HG02588 (cell line): ENCODE data around the gene FRS3.

Experiments
- ATAC-seq: cut with Tn5 transposase; IDR thresholded peaks from one replicate; pipeline ENCODE4 v1.9.1; 2021; ENCODE audit warnings: mild to moderate bottlenecking, moderate library complexity; ENCODE audit not compliant: unreplicated experiment

Gene FRS3

DNA sequence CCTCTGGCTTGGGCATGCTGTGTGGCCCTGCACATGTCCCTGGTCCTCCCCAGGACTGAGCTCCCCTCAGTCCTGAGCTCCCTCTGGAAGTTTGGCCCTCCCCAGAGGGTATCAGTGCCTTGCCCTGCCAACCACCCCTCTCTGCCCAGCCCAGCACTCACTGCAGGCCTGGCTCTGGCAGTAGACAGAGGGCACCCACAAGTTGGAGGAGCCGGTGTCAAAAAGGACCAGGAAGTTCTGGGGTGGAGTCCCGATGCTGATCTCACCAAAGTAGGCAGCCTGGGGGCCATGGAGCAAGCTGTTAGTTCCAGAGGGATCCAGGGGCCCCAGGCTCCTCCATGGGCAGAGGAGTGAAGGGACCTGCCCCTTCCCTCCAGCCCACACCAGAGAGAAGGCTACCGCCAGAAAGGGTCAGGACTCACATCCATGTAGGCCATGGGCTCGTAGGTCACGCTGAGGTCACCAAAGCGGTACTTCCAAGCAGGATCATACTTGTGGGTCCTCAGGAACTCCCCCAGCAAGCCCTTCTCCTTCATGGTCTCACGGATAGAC is 35.4 kb downstream of the FRS3 start:
- no peak for ATAC-seq

DNA sequence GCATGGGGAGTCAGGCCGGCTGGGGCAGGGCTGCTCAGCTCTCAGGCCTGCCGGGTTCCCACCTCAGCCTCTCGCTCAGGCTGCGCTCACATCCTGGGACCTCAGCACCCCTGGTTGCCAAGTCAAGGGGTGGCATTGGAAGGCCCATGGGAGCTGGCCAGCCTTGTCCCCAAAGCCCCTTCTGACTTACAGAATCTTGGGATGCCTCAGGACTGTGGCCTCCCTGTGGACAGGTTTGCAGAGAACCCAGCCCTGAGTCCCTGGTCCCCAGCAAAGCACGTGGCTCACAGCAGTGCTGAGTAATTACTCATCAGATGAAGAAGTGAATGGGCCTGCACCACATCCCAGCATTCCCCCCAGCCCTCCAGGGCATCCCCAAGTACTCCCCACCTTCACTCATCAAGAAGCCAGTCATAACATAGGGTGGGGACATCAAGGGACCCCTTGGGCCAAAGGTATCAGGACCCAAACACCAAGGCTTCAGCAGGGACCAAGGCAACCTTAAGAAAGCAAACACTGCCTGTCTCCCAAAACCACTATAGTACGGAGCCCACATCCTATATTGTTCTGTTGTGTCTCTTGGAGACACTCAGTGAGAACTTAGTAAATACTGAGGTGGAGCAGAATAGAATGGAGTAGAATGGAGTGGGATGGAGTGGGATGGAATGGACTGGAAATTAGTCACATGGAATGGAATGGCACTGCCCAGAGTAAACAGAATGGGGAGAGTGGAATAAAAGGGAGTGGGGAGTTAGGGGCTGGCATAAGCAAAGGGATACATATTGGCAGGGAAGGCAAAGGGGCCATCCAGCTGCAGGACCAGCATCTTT is 36.1 kb downstream of the FRS3 start:
- no peak for ATAC-seq

DNA sequence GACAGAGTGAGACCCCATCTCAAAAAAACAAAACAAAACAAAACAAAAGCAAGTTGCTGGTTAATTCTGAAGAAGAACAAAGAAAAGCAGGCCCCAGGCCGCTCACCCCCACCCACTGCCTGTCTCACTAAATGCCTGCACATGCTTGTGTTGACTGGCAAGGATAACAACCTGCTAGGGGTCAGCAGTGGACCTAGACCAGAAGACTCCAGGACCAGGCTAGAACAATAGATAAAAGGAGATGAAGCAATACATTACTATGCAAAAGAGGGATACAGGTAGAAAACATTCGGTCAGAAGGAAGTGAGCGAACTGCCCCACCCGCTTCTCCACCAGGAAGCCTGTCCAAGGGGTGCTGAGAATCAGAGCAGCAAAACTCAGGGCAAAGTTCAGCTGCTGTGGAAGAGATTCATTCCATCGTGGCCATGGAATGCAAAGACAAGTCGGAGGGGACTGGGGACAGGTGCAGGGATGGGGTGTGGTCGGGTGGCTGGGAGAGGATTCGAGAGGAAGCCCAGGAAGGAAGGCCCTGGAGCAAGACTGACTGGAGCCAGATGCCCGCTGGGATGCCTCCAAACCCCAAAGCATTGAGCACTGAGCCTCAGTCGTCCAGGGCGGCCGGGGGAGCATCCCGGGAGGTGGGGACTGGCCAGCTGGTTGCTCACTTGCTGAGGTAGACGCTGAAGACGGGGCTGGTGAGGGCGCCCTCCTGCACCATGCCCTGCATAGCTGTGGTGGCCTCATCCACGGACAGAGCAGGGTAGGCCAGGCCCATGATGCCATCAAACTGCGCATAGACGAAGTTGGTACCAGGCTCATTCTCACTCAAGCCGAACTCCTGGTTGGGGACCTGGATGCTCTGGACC is 37.8 kb downstream of the FRS3 start:
- ATAC-seq, result no peak

DNA sequence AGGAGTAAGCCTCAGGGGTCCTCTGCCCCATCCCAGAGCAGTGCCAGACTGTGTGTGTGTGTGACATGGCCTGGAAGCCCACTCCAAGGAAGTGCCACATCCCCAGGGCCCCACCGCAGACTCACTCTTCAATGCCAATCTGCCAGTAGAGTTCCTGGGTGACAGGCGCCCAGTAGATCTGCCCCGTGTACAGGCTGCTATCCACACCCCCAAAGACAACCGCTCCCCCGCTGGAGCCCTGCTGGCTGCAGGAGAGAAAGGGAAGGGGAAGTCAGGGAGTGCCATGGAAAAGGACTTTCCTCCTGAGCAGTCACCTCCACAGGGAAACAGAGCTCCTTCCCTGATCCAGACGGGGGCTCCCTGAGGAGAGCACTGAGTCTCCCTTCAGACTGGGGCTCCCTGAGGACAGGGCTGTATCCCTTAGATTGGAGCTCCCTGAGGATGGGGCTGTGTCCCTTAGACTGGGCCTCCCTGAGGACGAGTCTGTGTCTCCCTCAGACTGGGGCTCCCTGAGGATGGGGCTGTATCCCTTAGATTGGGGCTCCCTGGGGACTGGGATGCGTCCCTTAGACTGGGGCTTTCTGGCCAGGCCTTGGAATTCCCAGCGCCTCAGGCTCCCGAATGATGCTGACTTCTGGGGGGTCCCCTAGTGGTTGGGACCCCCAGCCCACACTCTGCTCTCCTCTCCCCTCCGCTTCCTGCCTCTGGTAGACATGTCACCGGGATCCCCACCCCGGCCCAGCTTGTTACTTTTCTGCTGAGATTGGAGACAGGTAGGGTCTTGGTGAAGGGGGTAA is 39.1 kb downstream of the FRS3 start:
- no peak for ATAC-seq

DNA sequence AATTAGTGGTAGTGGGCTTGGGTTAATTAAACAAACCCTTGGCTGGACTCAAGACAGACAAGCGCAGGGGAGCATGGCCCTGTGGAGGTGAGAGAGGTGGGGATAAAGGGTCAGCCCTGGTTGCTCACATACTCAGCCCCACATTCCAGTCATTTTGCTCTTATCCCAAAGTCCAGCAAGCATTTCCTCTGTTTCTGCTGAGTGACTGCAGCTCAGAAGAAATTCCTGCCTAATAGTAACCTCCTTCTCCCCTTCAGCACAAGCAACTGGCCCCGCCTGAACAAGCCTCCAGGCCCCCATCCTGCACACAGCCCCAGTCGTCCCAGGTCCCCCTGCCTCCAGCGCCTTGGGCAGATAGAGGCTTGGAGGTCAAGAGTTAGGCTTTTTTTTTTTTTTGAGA is 40.7 kb downstream of the FRS3 start:
- no peak for ATAC-seq

DNA sequence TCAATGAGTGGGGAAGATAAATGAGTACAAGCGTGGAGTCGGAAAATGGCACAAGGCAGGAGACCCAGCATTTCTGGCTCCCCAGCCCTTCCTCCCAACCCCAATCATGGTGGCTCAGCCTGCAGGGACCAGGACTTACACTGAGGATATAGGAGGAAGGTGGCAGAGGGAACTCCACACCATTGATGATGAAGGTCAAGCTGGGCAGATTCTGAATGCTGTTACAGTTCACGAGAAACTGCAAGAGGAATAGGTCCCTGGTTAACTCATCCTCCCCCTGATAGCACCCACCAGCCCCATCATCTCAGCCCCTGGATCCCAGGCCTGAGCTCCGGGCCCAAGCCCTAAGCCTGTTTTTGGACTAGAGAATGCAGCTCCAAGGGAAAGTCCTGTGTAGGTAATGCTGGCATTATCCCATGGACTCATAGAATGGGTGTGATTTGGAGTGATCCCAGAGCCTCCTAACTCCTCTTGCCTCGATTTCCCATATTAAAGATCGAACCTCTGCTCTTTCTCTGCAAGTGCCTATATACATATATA is 42.0 kb downstream of the FRS3 start:
- no peak for ATAC-seq

DNA sequence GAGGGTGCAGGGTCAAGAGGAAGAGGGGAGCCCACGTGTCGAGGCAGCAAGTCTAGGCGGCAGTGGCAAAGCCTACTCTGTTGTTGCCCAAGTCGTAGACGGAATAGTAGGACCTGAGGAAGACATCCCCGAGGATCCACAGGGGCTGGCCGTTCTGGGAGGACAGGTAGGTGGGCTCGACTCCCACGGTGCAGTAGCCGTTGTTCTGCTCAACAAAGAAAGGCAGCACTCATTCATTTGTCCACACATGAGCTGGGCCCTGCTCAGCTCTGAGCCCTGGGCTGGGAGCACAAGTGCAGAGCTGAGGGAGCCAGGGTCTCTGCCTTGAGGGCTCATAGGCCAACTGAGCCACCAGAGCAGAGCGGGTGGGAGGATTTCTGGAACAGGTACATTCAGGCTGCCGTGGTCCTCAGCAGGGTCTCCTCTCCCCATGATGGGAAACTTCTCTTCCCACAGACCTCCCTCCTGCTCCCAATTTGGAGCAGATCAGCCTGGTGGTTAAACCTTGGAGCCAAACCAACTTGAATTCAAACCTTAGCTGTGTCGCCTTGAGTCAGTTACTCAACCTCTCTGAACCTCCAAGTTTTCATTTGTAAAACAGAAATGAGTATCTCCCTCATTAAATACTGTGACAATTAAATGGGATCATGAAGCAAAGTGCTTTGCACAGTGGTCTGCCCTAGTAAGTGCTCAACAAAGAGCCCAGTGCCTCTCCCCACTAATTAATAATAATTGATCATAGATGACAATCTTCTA is 42.7 kb downstream of the FRS3 start:
- ATAC-seq, result no peak

DNA sequence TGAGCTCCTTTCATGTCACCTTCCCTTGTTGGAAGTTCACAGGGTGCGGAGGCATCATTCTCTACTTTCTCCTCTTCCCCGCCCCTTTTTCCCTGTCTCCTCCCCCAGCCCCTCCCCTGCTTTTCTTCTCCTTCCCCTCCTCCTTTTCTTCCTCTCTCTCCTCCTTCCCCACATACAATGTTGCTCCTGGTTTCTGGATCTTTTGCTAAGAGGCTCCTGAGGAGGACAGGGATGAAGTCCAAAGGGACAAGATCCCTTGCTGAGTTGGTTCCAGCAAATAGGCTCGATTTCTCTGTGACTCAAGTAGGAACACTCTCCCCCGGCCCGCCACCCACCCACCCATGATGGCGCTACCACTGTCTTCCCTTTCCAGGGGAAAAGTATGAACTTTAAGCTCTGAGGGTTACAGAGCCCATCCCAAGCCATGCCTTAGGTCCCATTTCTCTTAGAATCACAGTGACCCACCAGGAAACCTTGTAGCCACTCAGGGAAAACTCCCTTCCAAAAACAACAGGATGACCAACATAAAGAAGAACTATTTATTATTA is 43.4 kb downstream of the FRS3 start:
- ATAC-seq, result no peak

DNA sequence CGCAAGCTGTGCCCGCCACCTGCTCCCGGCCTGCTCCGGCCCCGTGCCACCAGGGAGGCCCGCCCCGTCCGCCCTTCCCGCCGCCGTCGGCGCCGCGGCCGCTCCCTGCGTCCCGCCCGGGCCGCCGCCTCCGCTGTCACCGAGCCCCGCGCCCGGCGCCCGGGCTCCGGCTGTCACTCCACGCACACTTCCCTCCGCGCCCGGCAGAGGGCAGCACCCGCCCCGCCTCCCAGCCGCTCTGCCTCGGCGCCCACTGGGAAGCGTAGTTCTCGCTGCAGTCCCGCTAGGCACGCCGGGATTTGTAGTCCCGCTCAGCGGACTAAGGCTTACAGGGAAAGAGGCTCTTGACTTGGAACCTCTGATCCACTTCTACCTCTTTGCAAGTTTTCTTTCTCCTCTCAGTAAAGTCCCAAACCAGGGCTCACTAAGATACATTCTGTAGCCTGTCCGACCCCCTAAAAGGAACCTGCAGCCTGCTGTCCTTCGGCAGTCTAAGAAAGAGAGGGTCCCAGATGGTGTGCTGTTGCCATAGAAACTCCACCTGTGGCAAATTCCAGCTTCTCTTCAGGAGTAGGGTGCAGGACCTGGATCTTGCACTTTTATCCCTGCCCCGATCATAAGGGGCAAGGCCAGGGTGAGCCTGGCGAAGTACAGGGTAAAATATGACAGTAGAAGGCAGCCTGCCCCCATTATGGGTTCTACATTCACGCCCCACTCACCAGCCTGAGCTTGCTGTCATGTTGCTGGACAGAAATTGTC is 44.1 kb downstream of the FRS3 start, which contains the start of gene TFEB:
Gene TFEB (minus strand): TSS at position 182 of the 759 bp plus-strand sequence. CDS start 44,395 bp downstream, outside the sequence.
- ATAC-seq, result peak; percentile 53

DNA sequence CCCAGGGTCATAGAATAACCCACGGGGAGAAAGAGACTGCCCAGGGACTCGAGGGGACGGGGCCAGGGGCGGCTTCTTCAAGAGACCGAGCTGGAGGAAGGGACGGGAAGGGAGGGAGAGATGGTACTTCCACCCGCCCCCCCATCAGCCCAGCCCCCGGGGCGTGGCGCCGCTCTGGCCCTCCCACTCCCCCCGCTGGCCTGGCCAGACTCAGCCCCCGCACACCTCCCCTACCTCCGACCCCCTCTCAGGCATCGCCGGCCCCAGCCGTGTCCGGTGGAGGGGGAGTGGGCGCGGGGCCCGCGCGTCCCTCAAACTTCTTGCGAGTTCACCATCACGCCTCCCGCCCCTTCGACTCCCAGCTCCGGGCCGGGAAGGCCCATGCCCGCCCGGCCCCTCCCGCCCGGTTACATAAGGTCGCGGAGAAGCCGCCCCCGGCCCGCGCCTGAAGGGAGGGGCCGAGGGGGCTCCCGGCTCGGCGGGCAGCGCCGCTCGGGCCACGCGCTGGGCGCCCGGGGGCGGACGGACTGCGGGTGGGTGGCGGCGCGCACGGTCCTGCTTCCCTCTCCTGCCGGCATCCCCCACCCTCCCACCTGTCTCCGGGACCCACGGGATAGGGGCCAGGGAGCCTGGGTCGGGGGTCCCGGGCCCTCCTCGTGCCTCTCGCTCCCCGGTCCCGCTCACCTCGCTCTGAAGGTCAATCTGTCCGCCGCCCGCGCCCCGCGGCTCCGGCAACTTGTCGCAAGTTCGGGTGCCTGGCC is 44.9 kb downstream of the FRS3 start:
- ATAC-seq, result peak; percentile 25

DNA sequence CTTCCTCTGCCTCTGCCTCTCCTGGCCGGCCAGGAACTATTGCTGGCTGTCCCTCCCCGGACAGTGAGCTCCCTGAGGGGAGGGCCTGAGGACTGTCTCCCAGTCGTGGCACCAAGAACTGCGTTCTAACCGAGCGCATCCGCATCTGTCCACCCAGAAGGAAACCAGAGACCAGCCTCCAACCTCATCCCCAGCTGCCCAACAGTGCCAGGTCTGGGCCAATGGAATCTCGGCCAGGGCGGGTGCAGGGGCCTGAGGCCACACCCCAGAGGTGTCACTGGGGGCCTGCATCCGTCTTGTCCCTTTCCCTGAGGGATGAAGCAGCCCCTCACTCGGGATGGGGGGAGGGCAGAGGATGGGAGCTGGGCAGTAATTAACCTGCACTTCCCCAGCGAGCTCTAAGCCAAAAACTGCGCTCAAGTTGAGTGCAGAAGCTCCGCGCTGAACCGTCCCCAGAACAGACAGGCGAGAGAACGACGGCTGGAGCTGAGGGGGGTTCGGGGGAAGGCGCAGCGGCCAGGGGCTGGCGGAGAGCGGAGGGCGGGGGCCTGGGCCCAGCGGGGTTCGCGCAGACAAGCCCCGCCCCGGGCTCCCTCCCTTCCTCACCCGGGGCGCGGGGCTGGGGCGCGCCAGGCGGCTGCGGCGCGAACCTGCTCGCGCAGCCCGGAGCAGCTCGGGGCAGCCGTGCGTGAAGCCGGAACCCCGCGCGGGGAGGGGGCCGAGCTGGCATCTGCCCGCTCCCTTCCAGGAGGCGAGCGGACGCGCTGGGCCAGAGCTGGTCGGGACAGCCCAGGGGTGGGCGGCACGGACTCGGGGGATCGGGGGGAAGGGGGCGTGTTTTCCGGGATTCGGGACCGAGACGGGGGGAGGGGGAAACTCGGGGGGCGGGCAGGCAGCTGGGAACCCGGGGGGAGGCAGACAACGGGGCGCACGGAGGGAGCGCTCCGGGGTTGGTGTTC is 45.7 kb downstream of the FRS3 start:
- peak; percentile 38 for ATAC-seq

DNA sequence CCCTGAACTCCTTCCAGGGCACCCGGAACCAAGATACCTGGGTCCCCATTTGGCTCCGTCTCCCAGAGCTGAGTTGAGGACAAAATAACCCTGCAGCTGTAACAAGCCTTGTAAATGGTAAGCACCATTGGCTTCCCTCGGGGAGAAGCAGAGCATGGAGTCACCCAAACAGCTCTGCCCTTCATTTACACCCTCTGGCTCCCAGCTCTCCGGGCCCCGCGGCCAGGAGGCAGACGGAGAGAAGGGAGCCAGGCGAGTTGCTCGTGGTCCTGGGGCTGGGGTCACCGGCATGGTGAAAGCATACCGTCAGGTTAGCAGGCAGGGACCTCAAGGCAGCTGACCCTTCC is 46.4 kb downstream of the FRS3 start:
- ATAC-seq, result no peak

DNA sequence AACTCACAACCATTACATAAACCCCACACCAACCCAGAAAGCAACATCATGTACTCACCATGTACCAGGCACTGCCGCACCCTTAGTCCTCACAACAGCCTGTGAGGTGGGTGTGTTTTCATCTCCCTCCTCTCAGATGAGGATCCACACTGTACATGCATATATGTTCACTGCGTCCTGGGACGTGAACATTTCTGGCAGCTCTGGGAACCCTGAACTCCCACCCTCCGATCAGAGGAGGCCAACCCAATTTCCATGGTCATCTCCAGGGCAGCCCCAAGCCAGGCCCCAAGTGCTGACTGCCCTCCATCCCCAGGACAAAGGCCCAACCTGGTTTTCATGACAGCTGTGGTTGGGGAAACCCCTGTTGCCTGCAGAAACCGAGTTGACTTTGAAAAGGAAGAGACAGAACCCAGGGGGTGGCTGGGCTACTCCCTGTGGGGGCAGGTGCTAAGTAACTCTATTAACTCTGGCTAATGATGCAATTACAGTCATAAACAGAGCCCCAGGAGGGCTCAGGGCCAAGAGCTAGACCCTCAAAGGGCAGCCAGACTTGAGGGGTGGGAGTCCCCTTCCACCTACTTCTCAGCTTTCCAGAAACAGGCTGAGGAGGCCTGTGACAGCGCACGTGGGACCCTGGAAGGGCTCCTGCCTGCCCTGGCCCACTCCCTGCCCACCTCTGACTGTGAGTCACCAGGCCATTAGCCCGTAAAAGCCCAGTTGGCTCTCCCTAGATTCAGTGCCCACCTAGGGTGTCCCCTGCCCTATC is 46.9 kb downstream of the FRS3 start:
- ATAC-seq, result no peak

DNA sequence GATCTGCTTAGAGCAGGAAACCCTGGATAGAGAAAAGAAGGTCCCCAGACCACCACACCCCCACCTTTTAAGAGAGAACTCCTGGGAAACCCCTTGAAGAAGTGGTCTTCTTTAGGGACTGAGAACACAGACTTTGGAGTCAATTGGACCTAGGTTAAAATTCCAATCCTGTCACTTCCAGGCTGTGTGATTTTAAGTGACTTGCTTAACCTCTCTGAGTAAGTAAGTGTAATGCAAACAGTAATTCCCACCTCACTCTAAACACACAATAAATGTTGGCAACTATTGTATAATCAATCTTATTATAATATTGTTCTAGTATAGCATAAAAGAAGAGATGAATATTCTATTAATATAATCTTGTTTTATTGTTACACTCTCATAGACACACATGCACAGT is 47.6 kb downstream of the FRS3 start:
- no peak for ATAC-seq

DNA sequence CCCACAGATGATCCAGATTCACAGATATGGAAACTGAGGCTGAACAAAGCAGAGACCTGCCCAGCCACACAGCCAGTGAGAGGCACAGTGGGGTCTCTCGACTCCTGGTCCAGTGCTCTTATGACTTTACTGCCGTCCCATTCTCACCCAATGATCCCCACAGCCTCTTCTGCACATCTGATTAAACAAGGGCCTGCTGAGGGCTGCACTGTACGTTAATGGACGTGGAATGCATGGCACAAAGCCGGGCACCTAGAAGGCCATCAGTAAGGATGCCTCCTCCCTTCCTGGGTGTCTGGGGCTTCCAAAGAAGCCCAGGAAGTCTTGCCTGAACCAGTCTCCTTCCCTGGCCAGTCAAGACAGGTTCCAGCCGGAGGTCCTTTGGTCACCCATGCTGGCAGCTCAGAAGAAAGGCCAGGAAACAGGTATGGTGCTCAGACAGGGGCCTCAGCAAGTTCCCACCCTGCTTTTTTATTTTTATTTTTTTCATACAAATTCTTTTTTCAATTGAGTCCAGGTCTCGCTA is 48.1 kb downstream of the FRS3 start:
- ATAC-seq, result no peak
